IMR-90 (cell line): ENCODE data around the gene DVL2. TPM values are rescaled to one million over a fixed set of nuclear protein-coding genes. Genes with fewer than 3 reads are reported as not detected.

Experiments used
- ATAC-seq: fragments of 200-7000 bp; cut with Tn5 transposase; 2 replicates; pipeline ENCODE4 v1.9.1; 2020; ENCODE audit warnings: low read depth, mild to moderate bottlenecking, moderate library complexity
- BruUV-seq: library from RNA; stranded (reverse); fragments of 400-500 nt; replicated peaks from 2 replicates; lab custom pipeline; 2021; lab: Mats Ljungman, UMichigan
- CTCF ChIA-PET: fragments of 300-600 bp; formaldehyde crosslinking; extraction: SDS; loops from one replicate; lab custom pipeline; 2021; ENCODE audit warnings: antibody characterized with exemption; lab: Yijun Ruan, JAX
- POLR2A ChIA-PET: fragments of 300-600 bp; sonication (Branson Sonifier 250); formaldehyde crosslinking; loops from one replicate; lab custom pipeline; 2022; ENCODE audit warnings: antibody characterized with exemption; ENCODE audit not compliant: unreplicated experiment; lab: Charles Lee
- DNase-seq: peaks from one replicate; pipeline ENCODE4 v3.0.0; 2013
- H2AFZ ChIP-seq: replicated peaks from 2 replicates; pipeline ENCODE3; 2013; ENCODE audit warnings: low read length, mild to moderate bottlenecking; ENCODE audit not compliant: poor library complexity
- H2AK5ac ChIP-seq: 2 replicates; pipeline ENCODE4 v1.6.1; 2013; ENCODE audit warnings: low read depth, low read length, inconsistent platforms
- H2AK9ac ChIP-seq: replicated peaks from 2 replicates; pipeline ENCODE3; 2013; ENCODE audit warnings: mild to moderate bottlenecking, low read depth, low read length, moderate library complexity; ENCODE audit not compliant: poor library complexity
- H2BK120ac ChIP-seq: 2 replicates; pipeline ENCODE4 v1.6.1; 2013; ENCODE audit warnings: low read depth, low read length, inconsistent platforms
- H2BK15ac ChIP-seq: 3 replicates; pipeline ENCODE4 v1.6.1; 2013; ENCODE audit warnings: low read depth, low read length, inconsistent platforms
- H2BK20ac ChIP-seq: 2 replicates; pipeline ENCODE4 v1.6.1; 2013; ENCODE audit warnings: low read depth, mild to moderate bottlenecking, inconsistent platforms, low read length, moderate library complexity
- H2BK5ac ChIP-seq: 2 replicates; pipeline ENCODE4 v1.6.1; 2013; ENCODE audit warnings: mild to moderate bottlenecking, low read depth, low read length, inconsistent platforms; ENCODE audit not compliant: poor library complexity, severe bottlenecking
- H3K14ac ChIP-seq: replicated peaks from 2 replicates; pipeline ENCODE4 v1.6.1; 2013; ENCODE audit warnings: low read depth, low read length, inconsistent platforms
- H3K18ac ChIP-seq: 2 replicates; pipeline ENCODE4 v1.6.1; 2013; ENCODE audit warnings: low read depth, low read length, control low read depth
- H3K23ac ChIP-seq: 2 replicates; pipeline ENCODE4 v1.6.1; 2013; ENCODE audit warnings: low read depth, low read length, inconsistent platforms
- H3K27ac ChIP-seq: 2 replicates; pipeline ENCODE4 v1.5.1; 2013; ENCODE audit warnings: mild to moderate bottlenecking, control low read depth, low read length; ENCODE audit not compliant: insufficient read depth
- H3K27me3 ChIP-seq: 2 replicates; pipeline ENCODE4 v1.6.1; 2013; ENCODE audit warnings: low read length; ENCODE audit not compliant: control insufficient read depth, insufficient read depth
- H3K36me3 ChIP-seq: 2 replicates; pipeline ENCODE4 v1.6.1; 2013; ENCODE audit warnings: low read length, mixed read lengths; ENCODE audit not compliant: control insufficient read depth, insufficient read depth
- H3K4ac ChIP-seq: 2 replicates; pipeline ENCODE4 v1.6.1; 2013; ENCODE audit warnings: low read depth, low read length, inconsistent platforms
- H3K4me1 ChIP-seq: 2 replicates; pipeline ENCODE4 v1.6.1; 2013; ENCODE audit warnings: low read length, mixed read lengths; ENCODE audit not compliant: control insufficient read depth, insufficient read depth
- H3K4me2 ChIP-seq: 2 replicates; pipeline ENCODE4 v1.6.1; 2013; ENCODE audit warnings: low read depth, mild to moderate bottlenecking, control low read depth, low read length, moderate library complexity
- H3K4me3 ChIP-seq: 2 replicates; pipeline ENCODE4 v1.5.1; 2013; ENCODE audit warnings: low read depth, mild to moderate bottlenecking, control low read depth, low read length, moderate library complexity; ENCODE audit not compliant: insufficient read depth
- H3K56ac ChIP-seq: 2 replicates; pipeline ENCODE4 v1.6.1; 2013; ENCODE audit warnings: low read length, inconsistent platforms; ENCODE audit not compliant: insufficient read depth; ENCODE audit errors: extremely low read depth
- H3K79me1 ChIP-seq, 2 experiments: 2 replicates each; pipeline ENCODE4 v1.6.1; 2013; ENCODE audit warnings: low read length in 2 of 2, inconsistent platforms in 1 of 2, low read depth in 1 of 2
- H3K9ac ChIP-seq: 2 replicates; pipeline ENCODE4 v1.6.1; 2013; ENCODE audit warnings: low read depth, low read length, control low read depth
- H3K9me1 ChIP-seq: 2 replicates; pipeline ENCODE4 v1.6.1; 2013; ENCODE audit warnings: low read length, inconsistent platforms; ENCODE audit not compliant: insufficient read depth
- H3K9me3 ChIP-seq: 2 replicates; pipeline ENCODE4 v1.6.1; 2013; ENCODE audit warnings: low read length; ENCODE audit not compliant: control insufficient read depth, insufficient read depth
- H4K20me1 ChIP-seq: 2 replicates; pipeline ENCODE4 v1.6.1; 2013; ENCODE audit warnings: low read length, inconsistent platforms; ENCODE audit not compliant: insufficient read depth
- H4K5ac ChIP-seq: 2 replicates; pipeline ENCODE4 v1.6.1; 2013; ENCODE audit warnings: mild to moderate bottlenecking, low read depth, low read length, control low read depth
- H4K8ac ChIP-seq, 2 experiments: 2 replicates each; pipeline ENCODE4 v1.6.1; 2013; ENCODE audit warnings: low read depth in 2 of 2, low read length in 2 of 2, control low read depth in 1 of 2, inconsistent platforms in 1 of 2
- H4K91ac ChIP-seq: 2 replicates; pipeline ENCODE4 v1.6.1; 2013; ENCODE audit warnings: low read depth, low read length, inconsistent platforms; ENCODE audit not compliant: insufficient read depth
- BHLHE40 ChIP-seq: fragments of 150-350 bp; IDR thresholded peaks from 2 replicates; pipeline ENCODE4 v1.6.1; 2016; ENCODE audit warnings: mild to moderate bottlenecking, low read depth, low read length
- CEBPB ChIP-seq: IDR thresholded peaks from 2 replicates; pipeline ENCODE4 v1.6.1; 2012; ENCODE audit warnings: low read depth, low read length, improper control_type of control experiment
- CTCF ChIP-seq: conservative IDR thresholded peaks from 2 replicates; pipeline ENCODE4 v1.5.1; 2012; ENCODE audit warnings: mild to moderate bottlenecking, low read depth, low read length, improper control_type of control experiment
- ELK1 ChIP-seq: fragments of 150-350 bp; IDR thresholded peaks from 2 replicates; pipeline ENCODE4 v1.6.1; 2016; ENCODE audit warnings: low read depth, mild to moderate bottlenecking, low read length, moderate library complexity, borderline replicate concordance
- FOS ChIP-seq: fragments of 150-350 bp; IDR thresholded peaks from 2 replicates; pipeline ENCODE4 v1.6.1; 2016; ENCODE audit warnings: low read depth, low read length
- MAFK ChIP-seq: IDR thresholded peaks from 2 replicates; pipeline ENCODE4 v1.6.1; 2012; ENCODE audit warnings: low read depth, low read length, improper control_type of control experiment
- MAZ ChIP-seq: IDR thresholded peaks from 2 replicates; pipeline ENCODE4 v1.6.1; 2012; ENCODE audit warnings: low read depth, mild to moderate bottlenecking, low read length, improper control_type of control experiment, moderate library complexity, borderline replicate concordance
- MXI1 ChIP-seq: IDR thresholded peaks from 2 replicates; pipeline ENCODE4 v1.6.1; 2012; ENCODE audit warnings: low read depth, mild to moderate bottlenecking, low read length, moderate library complexity, borderline replicate concordance
- NFE2L2 ChIP-seq: fragments of 150-350 bp; IDR thresholded peaks from 2 replicates; pipeline ENCODE4 v1.6.1; 2016; ENCODE audit warnings: low read depth, mild to moderate bottlenecking, low read length
- POLR2A ChIP-seq: IDR thresholded peaks from 2 replicates; pipeline ENCODE4 v1.6.1; 2012; ENCODE audit warnings: mild to moderate bottlenecking, low read depth, low read length
- RAD21 ChIP-seq: IDR thresholded peaks from 2 replicates; pipeline ENCODE4 v1.6.1; 2012; ENCODE audit warnings: low read length, improper control_type of control experiment
- RCOR1 ChIP-seq: IDR thresholded peaks from 2 replicates; pipeline ENCODE4 v1.6.1; 2012; ENCODE audit warnings: mild to moderate bottlenecking, low read length, improper control_type of control experiment; ENCODE audit not compliant: insufficient replicate concordance
- RFX5 ChIP-seq: IDR thresholded peaks from 2 replicates; pipeline ENCODE4 v1.8.0; 2012; ENCODE audit warnings: low read depth, mild to moderate bottlenecking, low read length, moderate library complexity
- SMC3 ChIP-seq: fragments of 150-350 bp; IDR thresholded peaks from 2 replicates; pipeline ENCODE4 v1.6.1; 2016; ENCODE audit warnings: low read depth, mild to moderate bottlenecking, antibody characterized with exemption, low read length, moderate library complexity
- USF2 ChIP-seq: fragments of 150-350 bp; IDR thresholded peaks from 2 replicates; pipeline ENCODE4 v1.6.1; 2017; ENCODE audit warnings: mild to moderate bottlenecking, antibody characterized with exemption, low read length, low read depth
- WGBS, 2 experiments: methylation state at CpG; one replicate each; pipeline versions ENCODE4 v1.1.5 to v1.1.7; 2013; ENCODE audit warnings: missing lambda C conversion rate in 2 of 2; ENCODE audit not compliant: insufficient read length in 1 of 2; ENCODE audit errors: extremely low coverage in 2 of 2; 5-methylcytosine and 5-hydroxymethylcytosine counted together
- dilution Hi-C: fragments of 300-500 bp; cut with HindIII; formaldehyde crosslinking; loops from one replicate; pipeline ENCODE4 v1.14.3; 2018; ENCODE audit warnings: low sequenced_read_pairs; ENCODE audit not compliant: unreplicated experiment
- in situ Hi-C: fragments of 300-500 bp; cut with MboI; formaldehyde crosslinking; loops from 3 replicates; pipeline ENCODE4 v1.14.3; 2019; ENCODE audit warnings: low sequenced_read_pairs, inconsistent platforms, mixed read lengths
- intact Hi-C: fragments of 100-400 bp; cut with micrococcal nuclease; formaldehyde crosslinking; loops from 2 replicates; pipeline ENCODE4 v1.10.0; 2022
- polyA plus RNA-seq, 3 experiments: library from polyadenylated mRNA; depleted of rRNA; stranded (reverse); fragments of >200 nt; gene quantifications; 2 replicates each; pipeline ENCODE4 v1.2.3, GENCODE V29; 2012; ENCODE audit warnings: low replicate concordance in 1 of 3
- total RNA-seq: library from RNA; depleted of rRNA; stranded (reverse); fragments of >200 nt; gene quantifications from 2 replicates; pipeline ENCODE4 v1.2.3, GENCODE V29; 2012

DVL2 gene
- total and polyA plus RNA-seq, 2 of the 4 experiments (the other 2 are of a cell fraction): 11.8 to 21.3 TPM

GRCh38 chr17:7190276-7190917, 43.9 kb downstream of the DVL2 start:
- Histone ChIP-seq H2BK120ac (no peak overlapping the region), H3K9ac (no peak overlapping the region), H2AK5ac (no peak overlapping the region), H4K5ac (no peak overlapping the region), H2BK5ac (no peak overlapping the region), H3K79me1 (no peaks in the 10 kb centered on the region; a peak in 2 of 4 replicates), H2BK20ac (no peak overlapping the region), H4K20me1 (peaks cover 12% of the 10 kb centered on the region), H3K27ac (no peak overlapping the region), H3K9me1 (no peaks in the 10 kb centered on the region), H2AFZ (no peak overlapping the region), H3K4me1 (no peaks in the 10 kb centered on the region), H4K91ac (no peak overlapping the region), H3K27me3 (no peaks in the 10 kb centered on the region), H3K4me3 (no peak overlapping the region), H3K4ac (no peak overlapping the region), H4K8ac (no peak overlapping the region), H3K4me2 (no peak overlapping the region), H3K36me3 (peaks cover 44% of the 10 kb centered on the region), H3K56ac (no peak overlapping the region), H2BK15ac (no peak overlapping the region), H3K23ac (no peak overlapping the region), H3K18ac (no peak overlapping the region), H3K9me3 (no peaks in the 10 kb centered on the region), H3K14ac (no peak overlapping the region), H2AK9ac (no peak overlapping the region)
- 95% methylated on average over 4 of the region's 14 CpGs; no CpG with 5 or more reads in 1 of the 2 experiments for WGBS, 2 experiments
- DNase-seq (no peak), ATAC-seq (no peak)
- POLR2A ChIA-PET: no interaction called here
- TF ChIP-seq MXI1 (no peak), RFX5 (no peak), MAZ (no peak), BHLHE40 (no peak), SMC3 (no peak), RCOR1 (no peak), ELK1 (no peak), CTCF (no peak), CEBPB (no peak), FOS (no peak), NFE2L2 (no peak), POLR2A (no peak), USF2 (no peak), RAD21 (no peak), MAFK (no peak)
- dilution Hi-C loops (no loop called here), in situ Hi-C loops (no loop called here), intact Hi-C loops (no loop called here)
- CTCF ChIA-PET: no interaction called here
- BruUV-seq: TSS peak; percentile 34
